ENCODE measurements around the gene DUSP15.

DNA sequence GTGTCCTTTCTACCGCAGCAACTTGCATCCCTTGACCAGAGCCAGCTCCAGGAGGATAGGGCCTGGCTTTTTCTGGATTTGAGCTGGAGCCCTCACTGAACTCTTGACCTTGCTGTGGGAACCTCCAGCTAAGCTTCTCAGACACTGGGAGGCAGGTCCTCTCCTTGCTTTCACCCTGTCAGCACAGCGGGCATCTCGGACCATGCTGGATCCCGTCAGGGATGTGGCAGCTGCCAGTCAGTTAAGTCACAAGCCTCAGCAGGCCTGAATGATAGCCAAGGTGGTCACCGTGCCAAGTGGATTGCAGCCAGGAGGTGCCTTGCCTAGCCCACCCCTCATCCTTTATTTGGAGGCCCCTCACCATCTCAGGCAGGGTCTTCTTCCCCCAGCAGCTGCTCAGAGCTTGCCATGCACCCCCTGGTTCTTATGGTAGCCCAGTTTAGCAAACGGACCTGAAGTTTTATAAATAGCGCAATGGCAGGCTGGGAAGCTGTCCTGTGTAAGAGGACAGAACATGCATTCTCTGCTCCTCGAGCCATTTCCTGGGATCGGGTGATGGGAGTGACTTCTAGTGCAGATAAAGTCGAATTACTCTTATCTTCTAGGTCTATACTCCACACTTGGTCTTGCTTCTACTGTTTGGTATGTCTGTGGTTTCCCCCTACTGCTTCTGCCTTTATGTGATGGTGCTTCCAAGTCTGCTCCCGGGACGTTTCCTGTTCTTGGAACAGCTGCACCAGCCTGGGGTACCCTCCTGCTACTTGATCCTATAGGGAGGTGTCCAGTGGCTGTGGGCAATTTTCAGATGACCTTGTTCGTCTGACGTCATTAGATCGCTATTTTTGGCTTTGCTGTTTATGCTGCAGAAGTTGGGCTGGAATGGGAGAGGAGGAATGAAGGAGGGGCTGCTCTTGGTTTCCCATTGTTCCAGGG, 58.3 kb downstream of the DUSP15 start:
- no peak for TF ChIP-seq CTCF (IDR thresholded peaks at IDR 0.05)
- no peak for TF ChIP-seq POLR2A (IDR thresholded peaks at IDR 0.05)

Measured in adrenal gland (tissue), 5 donors.